Endothelial cell of hepatic sinusoid (primary cell): Measurements from ENCODE around the gene UNC13A.

Source experiments
- in situ Hi-C: cut with HindIII; loops from 2 replicates; pipeline ENCODE4 v1.10.0; 2017; ENCODE audit warnings: low sequenced_read_pairs

UNC13A gene

DNA sequence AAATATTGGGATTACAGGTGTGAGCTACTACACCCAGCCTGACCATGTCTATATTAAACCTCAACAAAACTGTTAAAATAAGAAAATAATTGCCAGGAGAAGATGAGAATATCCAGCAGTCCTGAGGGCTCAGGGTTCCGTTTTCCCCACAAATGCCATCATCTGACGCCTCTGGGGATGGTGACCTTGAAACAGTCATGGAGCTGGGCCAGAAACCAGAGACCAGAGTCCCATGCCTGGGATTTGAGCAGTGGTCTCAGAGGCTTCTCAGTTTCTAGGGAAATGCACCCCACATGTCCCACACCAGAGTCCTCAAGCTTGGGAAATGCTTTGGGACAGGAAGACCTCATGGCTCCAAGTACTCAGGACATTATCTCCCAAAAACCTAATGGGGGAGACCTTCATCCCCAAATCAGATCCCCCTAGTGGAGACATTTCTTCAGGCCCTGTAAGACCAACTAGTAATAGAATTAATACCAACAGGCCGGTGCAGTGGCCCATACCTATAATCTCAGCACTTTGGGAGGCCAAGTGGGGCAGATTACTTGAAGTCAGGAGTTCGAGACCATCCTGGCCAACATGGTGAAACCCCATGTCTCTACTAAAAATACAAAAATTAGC, 28.3 kb upstream of the UNC13A start:
- in situ Hi-C loops: loop anchor here (10.0 to 25.0 kb wide), 2 partner anchors 146 to 192 kb away; partner anchors contain the start of genes RPL18A and SLC5A5

DNA sequence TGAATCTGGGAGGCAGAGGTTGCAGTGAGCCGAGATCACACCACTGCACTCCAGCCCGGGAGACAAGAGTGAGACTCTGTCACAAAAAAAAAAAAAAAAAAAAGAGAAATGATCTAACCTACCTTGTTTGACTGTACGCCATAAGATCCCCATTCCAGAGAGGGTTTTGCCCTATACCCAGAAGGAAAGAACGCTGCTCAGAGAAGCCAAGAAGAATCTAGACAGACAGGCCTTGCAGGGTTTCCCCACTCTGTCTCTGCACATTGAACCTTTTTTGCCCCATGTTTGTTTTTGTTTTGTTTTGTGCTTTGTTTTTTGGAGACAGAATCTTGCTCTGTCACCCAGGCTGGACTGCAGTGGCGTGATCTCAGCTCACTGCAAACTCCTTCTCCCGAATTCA, 23.7 kb upstream of the UNC13A start:
- in situ Hi-C loops: loop anchor here (10.0 to 25.0 kb wide), 2 partner anchors 150 to 187 kb away; partner anchors contain the start of genes RPL18A and SLC5A5

DNA sequence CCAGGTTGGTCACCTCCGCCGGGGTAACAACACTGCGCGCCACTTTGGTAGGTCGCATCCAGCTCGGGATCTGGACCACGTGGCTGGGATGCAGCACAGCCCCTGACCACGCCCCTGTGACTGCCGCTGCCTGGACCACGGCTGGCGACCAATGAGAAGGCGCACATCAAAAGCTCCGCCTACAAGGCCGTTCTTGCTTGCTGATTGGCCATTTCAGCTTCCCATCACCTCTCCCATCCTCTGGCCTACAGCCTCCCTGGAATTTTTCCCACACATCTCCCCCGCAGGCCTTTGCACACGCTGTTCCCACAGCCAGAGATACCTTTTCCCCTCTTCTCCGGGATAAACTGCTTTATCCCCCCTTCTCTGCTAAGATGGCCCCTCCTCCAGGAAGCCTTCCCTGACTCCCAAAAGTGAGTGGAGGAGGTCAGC, 18.6 kb upstream of the UNC13A start:
- in situ Hi-C loops: loop anchor here (25.0 kb wide), 1 partner anchor 156 kb away; the partner anchor contains the start of genes RPL18A and SLC5A5

GRCh38 chr19:17703824-17704463, 15.8 kb upstream of the UNC13A start:
- in situ Hi-C loops: loop anchor here (25.0 kb wide), 1 partner anchor 158 kb away; the partner anchor contains the start of genes RPL18A and SLC5A5

DNA sequence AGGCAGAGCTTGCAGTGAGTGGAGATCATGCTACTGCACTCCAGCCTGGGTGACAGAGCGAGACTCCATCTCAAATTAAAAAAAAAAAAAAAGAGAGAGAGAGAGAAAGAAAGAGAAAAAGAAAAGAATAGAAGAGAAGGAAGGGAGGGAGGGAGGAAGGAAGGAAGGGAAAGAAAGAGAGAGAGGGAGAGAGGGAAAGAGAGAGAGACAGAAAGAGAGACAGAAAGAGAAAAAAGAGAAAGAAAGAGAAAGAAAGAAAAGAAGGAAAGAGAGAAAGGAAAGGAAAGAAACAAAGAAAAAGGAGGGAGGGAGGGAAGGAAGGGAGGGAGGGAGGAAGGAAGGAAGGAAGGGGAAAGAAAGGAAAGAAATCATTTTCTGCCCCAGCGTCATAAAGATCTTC, 7.0 kb upstream of the UNC13A start:
- in situ Hi-C loops: loop anchor here (5.0 kb wide), 2 partner anchors 67 to 93 kb away; no protein-coding TSS in a partner anchor

DNA sequence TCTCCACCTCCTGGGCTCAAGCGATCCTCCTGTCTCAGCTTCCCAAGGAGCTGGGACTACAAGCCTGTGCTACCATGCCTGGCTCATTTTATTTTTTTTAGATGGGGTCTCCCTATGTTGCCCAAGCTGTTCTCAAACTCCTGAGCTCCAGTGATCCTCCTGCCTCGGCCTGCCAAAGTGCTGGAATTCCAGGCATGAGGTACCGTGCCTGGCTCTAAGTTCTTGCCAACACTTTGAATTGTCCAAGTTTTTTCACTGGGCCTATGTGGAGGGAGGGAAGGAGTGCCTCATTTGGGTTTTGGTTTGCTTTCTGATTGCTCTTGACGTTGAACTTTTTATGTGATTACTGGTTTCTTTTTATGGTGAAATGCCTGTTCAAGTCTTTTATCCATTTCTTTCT, 4.4 kb upstream of the UNC13A start:
- in situ Hi-C loops: no loop called here

DNA sequence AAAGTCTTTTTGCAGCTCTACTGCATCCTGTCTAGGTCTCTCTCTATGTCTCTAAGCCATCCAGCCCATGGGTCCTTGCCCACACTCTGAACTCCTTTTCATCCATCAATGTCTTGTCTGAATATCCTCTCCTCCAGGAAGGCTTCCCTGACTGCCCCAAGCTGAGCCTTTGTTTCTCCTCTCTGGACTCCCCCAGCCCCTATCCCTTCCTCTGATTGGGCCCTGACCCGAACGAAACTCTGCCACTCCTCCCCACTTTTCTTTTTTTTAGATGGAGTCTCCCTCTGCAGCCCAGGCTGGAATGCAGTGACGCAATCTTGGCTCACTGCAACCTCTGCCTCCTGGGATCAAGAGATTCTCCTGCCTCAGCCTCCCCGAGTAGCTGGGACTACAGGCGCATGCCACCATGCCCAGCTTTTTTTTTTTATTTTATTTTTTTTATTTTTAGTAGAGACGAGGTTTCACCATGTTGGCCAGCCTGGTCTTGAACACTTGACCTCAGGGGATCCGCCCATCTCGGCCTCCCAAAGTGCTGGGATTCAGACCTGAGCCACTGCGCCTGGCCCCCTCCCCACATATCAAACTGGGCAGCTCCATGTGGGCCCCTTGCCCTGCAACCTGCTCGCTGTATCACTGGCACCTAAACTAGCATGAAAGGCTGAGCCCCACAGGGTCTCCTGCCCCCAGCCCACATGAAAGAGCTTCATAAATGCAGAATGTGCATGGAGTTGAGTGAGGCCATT, 870 bp upstream of the UNC13A start:
- in situ Hi-C loops: no loop called here

- in situ Hi-C loops: no loop called here
Measured at GRCh38 chr19:17687141-17687856, 855 bp downstream of the UNC13A start.

DNA sequence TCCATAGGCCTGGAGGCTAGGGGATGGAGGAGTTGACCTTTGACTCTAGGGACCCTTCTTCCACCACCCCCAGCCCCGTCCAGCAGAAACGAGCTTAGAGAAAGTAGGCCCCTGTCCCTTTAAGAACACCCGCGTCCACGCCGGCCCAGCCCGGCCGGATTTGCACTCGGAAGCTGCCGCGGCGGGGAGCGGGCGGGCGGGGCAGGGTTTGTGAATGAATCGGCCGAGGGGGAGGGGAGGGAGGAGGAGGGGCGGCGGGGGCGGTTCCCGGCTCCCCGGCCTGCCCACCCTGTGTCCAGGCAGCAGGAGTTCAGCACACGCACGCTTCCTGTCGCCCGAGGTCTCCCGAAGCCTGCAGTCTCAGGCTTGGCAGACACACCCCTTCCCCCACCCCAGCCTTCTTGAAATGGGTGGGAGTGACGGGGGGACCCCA, 1.5 kb downstream of the UNC13A start:
- in situ Hi-C loops: no loop called here

DNA sequence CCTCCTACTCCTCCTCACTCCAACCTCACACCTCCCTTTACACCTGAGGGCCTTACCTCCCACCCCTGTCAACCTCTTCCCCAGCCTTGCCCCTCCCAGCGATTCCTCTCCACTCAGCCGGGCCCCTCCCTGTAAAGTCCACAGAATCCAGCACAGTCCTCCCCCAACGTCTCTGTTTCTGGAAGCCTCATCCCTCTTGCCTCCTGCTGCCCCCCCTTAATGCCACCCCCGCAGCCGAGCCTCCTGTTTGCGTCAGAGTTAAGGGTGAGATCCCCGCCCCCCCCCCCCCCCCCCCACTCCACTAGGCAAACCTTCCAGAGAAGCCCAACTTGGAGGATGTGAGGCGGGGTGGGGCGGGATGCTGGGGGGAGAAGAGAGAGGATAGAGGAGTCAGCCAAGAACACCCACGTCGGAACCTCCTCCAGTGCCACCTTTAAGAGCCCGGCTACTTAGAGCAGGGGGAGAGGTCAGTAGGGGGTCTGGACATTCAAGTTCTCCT, 2.1 kb downstream of the UNC13A start:
- in situ Hi-C loops: no loop called here

DNA sequence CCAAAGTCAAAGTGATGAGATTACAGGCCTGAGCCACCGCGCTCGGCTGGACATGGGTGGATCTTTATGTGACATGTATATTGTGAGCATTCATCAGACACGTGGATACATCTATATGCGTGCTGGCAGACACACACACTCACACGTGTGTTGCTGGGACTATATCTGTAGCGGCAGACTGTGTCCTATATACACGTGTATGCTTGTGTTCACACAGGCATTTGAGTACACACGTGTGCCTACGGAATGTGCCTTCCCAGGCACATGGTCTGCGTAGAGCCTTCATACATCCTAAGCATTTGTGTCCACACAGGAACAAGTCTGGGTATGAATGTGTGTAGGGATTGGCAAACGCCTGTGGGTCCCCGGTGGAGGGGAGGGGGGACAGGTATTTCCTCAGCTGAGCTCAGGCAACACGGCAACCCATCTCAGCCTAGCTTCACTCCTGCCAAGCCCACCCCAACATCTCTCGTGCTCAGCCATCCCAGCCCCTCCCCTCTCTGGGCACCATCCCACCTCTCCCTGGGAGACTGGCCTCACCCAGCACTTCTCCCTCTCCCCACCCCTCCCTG, 2.6 kb downstream of the UNC13A start:
- in situ Hi-C loops: no loop called here

GRCh38 chr19:17684256-17684655, 3.9 kb downstream of the UNC13A start:
- in situ Hi-C loops: no loop called here

GRCh38 chr19:17683078-17683477, 5.1 kb downstream of the UNC13A start:
- in situ Hi-C loops: no loop called here

GRCh38 chr19:17682273-17682672, 5.9 kb downstream of the UNC13A start:
- in situ Hi-C loops: no loop called here

DNA sequence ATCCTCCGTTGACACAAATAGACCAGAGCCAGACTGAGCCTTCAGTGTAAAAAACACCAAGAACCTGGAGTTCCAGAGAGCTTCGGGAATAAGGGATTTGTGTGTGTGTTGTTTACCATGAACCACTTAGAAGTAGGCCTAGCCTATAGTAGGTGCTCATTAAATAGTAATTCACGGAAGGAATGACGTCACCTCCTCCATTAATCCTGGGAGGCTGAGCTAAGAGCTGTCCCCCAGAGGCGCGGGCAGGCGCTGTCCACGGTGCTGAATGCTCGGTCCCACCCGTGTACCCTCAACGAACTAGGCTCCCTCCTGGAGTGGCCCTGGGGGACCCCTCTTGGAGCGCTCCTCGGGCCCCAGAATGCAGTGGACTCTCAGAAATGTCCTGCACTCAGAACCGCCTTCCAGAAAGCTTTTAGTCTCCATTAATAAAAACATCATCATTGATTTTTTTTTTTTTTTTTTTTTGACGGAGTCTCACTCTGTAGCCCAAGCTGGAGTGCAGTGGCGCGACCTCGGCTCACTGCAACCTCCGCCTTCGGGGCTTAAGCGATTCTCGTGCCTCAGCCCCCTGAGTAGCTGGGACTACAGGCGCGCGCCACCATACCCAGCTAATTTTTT, 6.5 kb downstream of the UNC13A start:
- in situ Hi-C loops: no loop called here

DNA sequence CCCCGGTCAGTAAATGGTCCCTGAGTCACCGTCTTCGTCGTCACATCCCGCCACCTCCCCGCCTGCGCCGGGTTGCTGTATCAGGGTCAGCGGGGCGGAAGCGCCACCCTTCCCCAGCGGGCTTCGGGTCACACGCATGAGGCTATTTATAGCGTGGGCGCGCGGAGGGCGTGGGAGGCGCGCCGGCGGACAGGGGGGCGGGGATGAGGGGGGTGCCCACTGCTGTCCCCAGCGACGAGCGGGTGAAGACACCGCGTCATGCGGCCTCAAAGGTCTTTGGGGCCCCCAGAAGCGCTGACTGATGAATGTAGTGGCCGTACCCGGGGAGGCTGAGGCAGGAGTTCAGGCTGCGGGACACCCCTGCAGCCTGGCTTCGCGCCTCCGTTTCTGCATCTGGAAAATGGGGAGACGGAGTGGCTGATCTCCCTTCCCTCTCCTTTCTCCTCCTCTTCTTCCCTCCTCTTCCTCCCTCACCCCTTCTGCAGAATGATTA, 7.9 kb downstream of the UNC13A start:
- in situ Hi-C loops: no loop called here

DNA sequence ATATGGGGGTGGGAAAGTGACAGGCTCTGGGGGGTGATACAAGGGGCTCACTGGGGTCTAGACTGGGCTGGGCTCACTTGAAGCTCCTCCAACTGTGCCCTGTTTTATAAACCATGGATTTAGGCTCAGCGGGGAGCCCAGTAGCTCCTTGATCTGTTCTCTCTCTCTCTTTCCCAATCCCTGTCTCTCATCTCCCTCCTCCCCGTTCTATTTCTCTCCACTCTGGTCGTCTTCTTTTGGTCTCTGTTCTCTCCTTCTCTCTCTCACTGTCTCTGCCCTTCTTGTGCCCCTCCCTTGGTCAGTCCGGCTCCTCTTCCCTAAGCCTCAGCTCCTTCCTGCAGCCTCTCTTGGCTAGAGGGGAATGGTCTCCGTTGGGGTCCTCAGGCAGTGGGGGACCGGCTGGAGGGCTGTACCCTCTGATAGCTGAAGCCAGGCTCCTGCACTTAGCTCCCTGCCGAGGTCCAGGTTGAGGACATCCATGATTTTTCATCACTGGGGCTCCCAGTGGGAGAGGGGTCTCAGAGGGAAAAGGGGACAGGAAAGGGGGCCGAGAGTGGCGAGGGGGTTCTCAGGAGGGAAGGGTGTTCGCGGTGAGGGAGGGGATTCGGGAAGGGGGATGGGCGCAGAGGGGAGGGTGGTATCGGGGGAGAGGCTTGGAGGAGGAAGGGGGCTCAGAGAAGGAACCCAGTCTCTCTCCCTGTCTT, 8.5 kb downstream of the UNC13A start:
- in situ Hi-C loops: no loop called here

GRCh38 chr19:17678836-17679235, 9.3 kb downstream of the UNC13A start:
- in situ Hi-C loops: no loop called here

- in situ Hi-C loops: no loop called here
Measured at GRCh38 chr19:17677002-17677401, 11.2 kb downstream of the UNC13A start.
